Vagina (tissue), 2 donors: ENCODE measurements around the gene CSMD2. TPM values are rescaled to one million over a fixed set of nuclear protein-coding genes. Genes with fewer than 3 reads are reported as not detected.

ENCODE experiments used
- DNase-seq, 2 donors: peaks; one replicate each; pipeline ENCODE4 v3.0.0-alpha.2; 2017; ENCODE audit errors: extremely low spot score in 2 of 2
- H3K27ac ChIP-seq: fragments of 200-600 bp; sonication (generic); one replicate; pipeline ENCODE4 v1.5.1; 2019
- H3K27me3 ChIP-seq: fragments of 200-600 bp; sonication (generic); one replicate; pipeline ENCODE4 v1.5.1; 2019
- H3K36me3 ChIP-seq, 2 donors: fragments of 200-600 bp; sonication (generic); one replicate each; pipeline ENCODE4 v1.5.1; 2017 to 2019
- H3K4me1 ChIP-seq: fragments of 200-600 bp; sonication (generic); one replicate; pipeline ENCODE4 v1.5.1; 2019
- H3K4me3 ChIP-seq, 2 donors: fragments of 200-600 bp; sonication (generic); 1 replicate in 1 of 2; 2 replicates in 1 of 2; pipeline ENCODE4 v1.5.1; 2016 to 2019
- H3K9me3 ChIP-seq: fragments of 200-600 bp; sonication (generic); one replicate; pipeline ENCODE4 v1.5.1; 2019
- CTCF ChIP-seq, 3 experiments: fragments of 450-650 bp in 2 of 3; fragments of 200-600 bp in 1 of 3; sonication (generic) in 1 of 3; IDR thresholded peaks; one replicate each; pipeline ENCODE4 v1.5.1; 2017 to 2019; ENCODE audit warnings: antibody characterized with exemption in 3 of 3, mild to moderate bottlenecking in 2 of 3, moderate library complexity in 2 of 3
- POLR2A ChIP-seq, 2 donors: fragments of 450-650 bp; IDR thresholded peaks; one replicate each; pipeline ENCODE4 v1.6.1; 2017; ENCODE audit warnings: antibody characterized with exemption in 2 of 2, mild to moderate bottlenecking in 2 of 2, moderate library complexity in 2 of 2
- POLR2AphosphoS5 ChIP-seq, 2 donors: sonication (generic); formaldehyde crosslinking; IDR thresholded peaks; one replicate each; pipeline ENCODE4 v1.9.0; 2017; ENCODE audit warnings: antibody characterized with exemption in 2 of 2, mild to moderate bottlenecking in 2 of 2, low read depth in 1 of 2; ENCODE audit not compliant: insufficient read depth in 1 of 2
- intact Hi-C: fragments of 100-400 bp; cut with DNase I; formaldehyde crosslinking; loops from one replicate; pipeline ENCODE4 v1.15.1; 2023
- total RNA-seq: library from RNA; depleted of rRNA; stranded (reverse); fragments of >200 nt; gene quantifications from one replicate; pipeline ENCODE4 v1.2.3, GENCODE V29; 2016

Gene CSMD2
- total RNA-seq, 1 donor from 2014 or later = 0.25 TPM

GRCh38 chr1:33725556-33726160 is 439.4 kb downstream of the CSMD2 start:
- TF ChIP-seq POLR2AphosphoS5 (IDR thresholded peaks at IDR 0.05; ENCODE audit: insufficient read depth in 1 of 2, low read depth in 1 of 2) (no peak), POLR2A (IDR thresholded peaks at IDR 0.05) (no peak), CTCF (IDR thresholded peaks at IDR 0.05) (no peak)

GRCh38 chr1:33725037-33725436 is 440.0 kb downstream of the CSMD2 start:
- Histone ChIP-seq H3K27ac (no peak overlapping the region), H3K27me3 (no peaks in the 10 kb centered on the region), H3K4me1 (no peaks in the 10 kb centered on the region), H3K36me3 (no peaks in the 10 kb centered on the region), H3K4me3 (no peak overlapping the region), H3K9me3 (no peaks in the 10 kb centered on the region)
- TF ChIP-seq POLR2A (IDR thresholded peaks at IDR 0.05) (no peak), POLR2AphosphoS5 (IDR thresholded peaks at IDR 0.05; ENCODE audit: insufficient read depth in 1 of 2, low read depth in 1 of 2) (no peak), CTCF (IDR thresholded peaks at IDR 0.05) (no peak)
- intact Hi-C loops = no loop called here
- peak in 1 of 2 donors; percentile 78 for DNase-seq

More at GRCh38 chr1:33725556-33726160, 439.4 kb downstream of the CSMD2 start:
- no peak overlapping the region for H3K4me3 ChIP-seq
- no peaks in the 10 kb centered on the region for H3K27me3 ChIP-seq
- DNase-seq = no peak
- H3K27ac ChIP-seq = no peak overlapping the region
- intact Hi-C loops = no loop called here
- H3K9me3 ChIP-seq = no peaks in the 10 kb centered on the region
- no peaks in the 10 kb centered on the region for H3K36me3 ChIP-seq
- no peaks in the 10 kb centered on the region for H3K4me1 ChIP-seq

GRCh38 chr1:33724348-33724747 is 440.7 kb downstream of the CSMD2 start:
- Histone ChIP-seq H3K27me3 (no peaks in the 10 kb centered on the region), H3K4me1 (no peaks in the 10 kb centered on the region), H3K4me3 (no peak overlapping the region), H3K36me3 (no peaks in the 10 kb centered on the region), H3K9me3 (no peaks in the 10 kb centered on the region), H3K27ac (no peak overlapping the region)
- intact Hi-C loops = no loop called here
- peak in 1 of 2 donors; percentile 69 for DNase-seq
- no peak for TF ChIP-seq POLR2AphosphoS5 (IDR thresholded peaks at IDR 0.05; ENCODE audit: insufficient read depth in 1 of 2, low read depth in 1 of 2)
- TF ChIP-seq POLR2A (IDR thresholded peaks at IDR 0.05) = no peak
- TF ChIP-seq CTCF (IDR thresholded peaks at IDR 0.05) = no peak

- no peak for DNase-seq
- H3K36me3 ChIP-seq = no peaks in the 10 kb centered on the region
- no peaks in the 10 kb centered on the region for H3K4me1 ChIP-seq
- no peak overlapping the region for H3K27ac ChIP-seq
- H3K27me3 ChIP-seq = no peaks in the 10 kb centered on the region
- H3K9me3 ChIP-seq = no peaks in the 10 kb centered on the region
- no peak overlapping the region for H3K4me3 ChIP-seq
- intact Hi-C loops = no loop called here
- no peak for TF ChIP-seq POLR2A (IDR thresholded peaks at IDR 0.05)
- no peak for TF ChIP-seq CTCF (IDR thresholded peaks at IDR 0.05)
- no peak for TF ChIP-seq POLR2AphosphoS5 (IDR thresholded peaks at IDR 0.05; ENCODE audit: insufficient read depth in 1 of 2, low read depth in 1 of 2)
Observed at GRCh38 chr1:33723251-33723650, 441.8 kb downstream of the CSMD2 start.

GRCh38 chr1:33721301-33721815 is 443.7 kb downstream of the CSMD2 start:
- no peaks in the 10 kb centered on the region for H3K9me3 ChIP-seq
- H3K36me3 ChIP-seq = no peaks in the 10 kb centered on the region
- H3K27ac ChIP-seq = no peak overlapping the region
- TF ChIP-seq POLR2AphosphoS5 (IDR thresholded peaks at IDR 0.05; ENCODE audit: insufficient read depth in 1 of 2, low read depth in 1 of 2) (no peak), CTCF (IDR thresholded peaks at IDR 0.05) (no peak), POLR2A (IDR thresholded peaks at IDR 0.05) (no peak)
- no peaks in the 10 kb centered on the region for H3K4me1 ChIP-seq
- peak; percentile 37 to 67 for DNase-seq
- no peaks in the 10 kb centered on the region for H3K27me3 ChIP-seq
- H3K4me3 ChIP-seq = no peak overlapping the region
- intact Hi-C loops = no loop called here
